Measurements from ENCODE around the gene AGR3.

DNA sequence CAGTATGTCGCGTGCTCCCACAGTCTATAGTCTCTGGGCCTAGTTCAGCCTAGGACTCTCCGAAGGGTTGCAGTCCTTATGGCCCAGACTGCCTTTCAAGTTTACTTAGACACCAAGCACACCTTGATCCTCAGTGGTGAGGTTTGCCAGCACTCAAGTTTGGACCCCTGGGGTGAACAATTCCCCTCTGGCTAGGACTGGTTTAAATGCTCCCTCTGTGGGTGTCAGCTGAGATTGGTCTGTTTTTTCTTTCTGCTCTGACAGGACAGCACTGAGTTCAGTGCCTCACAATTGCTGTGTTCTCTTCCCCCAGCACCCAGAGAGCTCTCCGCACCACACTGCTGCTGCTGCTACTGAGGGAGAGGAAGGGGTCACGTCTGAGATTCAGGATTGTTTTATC lies 31.9 kb upstream of the AGR3 start:
- TF ChIP-seq, protein P1, sequence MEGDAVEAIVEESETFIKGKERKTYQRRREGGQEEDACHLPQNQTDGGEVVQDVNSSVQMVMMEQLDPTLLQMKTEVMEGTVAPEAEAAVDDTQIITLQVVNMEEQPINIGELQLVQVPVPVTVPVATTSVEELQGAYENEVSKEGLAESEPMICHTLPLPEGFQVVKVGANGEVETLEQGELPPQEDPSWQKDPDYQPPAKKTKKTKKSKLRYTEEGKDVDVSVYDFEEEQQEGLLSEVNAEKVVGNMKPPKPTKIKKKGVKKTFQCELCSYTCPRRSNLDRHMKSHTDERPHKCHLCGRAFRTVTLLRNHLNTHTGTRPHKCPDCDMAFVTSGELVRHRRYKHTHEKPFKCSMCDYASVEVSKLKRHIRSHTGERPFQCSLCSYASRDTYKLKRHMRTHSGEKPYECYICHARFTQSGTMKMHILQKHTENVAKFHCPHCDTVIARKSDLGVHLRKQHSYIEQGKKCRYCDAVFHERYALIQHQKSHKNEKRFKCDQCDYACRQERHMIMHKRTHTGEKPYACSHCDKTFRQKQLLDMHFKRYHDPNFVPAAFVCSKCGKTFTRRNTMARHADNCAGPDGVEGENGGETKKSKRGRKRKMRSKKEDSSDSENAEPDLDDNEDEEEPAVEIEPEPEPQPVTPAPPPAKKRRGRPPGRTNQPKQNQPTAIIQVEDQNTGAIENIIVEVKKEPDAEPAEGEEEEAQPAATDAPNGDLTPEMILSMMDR (IDR thresholded peaks at IDR 0.05 in 8 of 11, conservative IDR thresholded peaks at IDR 0.05 in 3 of 11) = no peak
- no peak for TF ChIP-seq POLR2AphosphoS5 (IDR thresholded peaks at IDR 0.05)

All from spleen (tissue), 7 donors.